ENCODE results near the gene CHD3. TPM values are rescaled to one million over a fixed set of nuclear protein-coding genes. Genes with fewer than 3 reads are reported as not detected.

Gene CHD3
- polyA plus RNA-seq, 1 of the 3 experiments (the other 2 are of a cell fraction): 56.2 TPM

DNA sequence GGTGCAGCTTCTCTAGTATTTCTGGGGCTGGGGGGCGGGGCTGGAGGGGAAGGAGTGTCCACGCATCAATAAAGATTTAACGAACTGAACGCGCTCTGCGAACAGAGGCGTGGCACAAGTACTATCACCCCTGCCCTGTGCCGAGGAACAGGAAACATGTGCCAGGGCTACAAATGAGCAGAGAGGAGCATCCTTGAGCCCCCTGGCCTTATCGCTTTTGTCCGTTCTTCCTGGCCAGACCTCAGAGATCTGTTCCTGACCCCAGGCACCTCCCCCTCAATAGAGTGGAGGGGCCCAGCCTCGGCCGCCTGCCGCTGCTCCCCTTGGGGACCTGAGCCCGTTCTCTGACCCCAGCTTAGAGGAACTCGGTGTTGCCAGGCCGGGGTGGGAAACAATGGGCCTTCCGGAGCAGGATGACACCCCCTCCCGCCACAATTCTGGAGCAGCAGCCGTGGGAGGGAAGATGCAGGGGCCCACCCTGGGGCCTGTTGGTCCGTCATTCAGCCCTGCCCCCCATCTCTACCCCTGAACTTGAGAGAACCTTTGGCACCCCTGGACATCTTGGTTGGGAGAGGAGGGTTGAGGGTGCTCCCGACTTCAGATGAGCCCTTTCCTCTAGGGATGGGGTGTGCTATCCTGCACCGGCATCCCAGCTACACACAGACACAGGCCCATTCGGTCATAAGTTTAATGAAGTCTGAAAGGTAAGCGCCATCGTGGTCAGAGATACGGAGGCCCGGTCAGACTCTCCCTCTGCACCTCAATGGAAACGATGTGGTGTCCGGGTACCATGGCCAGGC, 32.4 kb upstream of the CHD3 start:
- no peaks in the 10 kb centered on the region for H3K9me3 ChIP-seq
- ChIA-PET POLR2A (interaction anchor here (1.1 to 1.9 kb wide), 8 partner anchors 11 to 113 kb away, joined by 3 to 17 read pairs (median 9); partner anchors contain the start of gene KDM6B), CTCF (interaction anchor here (0.9 to 3.1 kb wide), 22 partner anchors 9 to 255 kb away, joined by 3 to 32 read pairs (median 5); partner anchors contain the start of genes KDM6B, TP53 and WRAP53)
- H3K4me2 ChIP-seq: peak overlapping the region; percentile 91
- no peaks in the 10 kb centered on the region for H3K9me2 ChIP-seq
- H3K27ac ChIP-seq (ENCODE audit: low read depth in 2 of 2, low read length in 1 of 2): peak overlapping the region; percentile 93 to 100
- DNase-seq: peak; percentile 59
- H2AFZ ChIP-seq (ENCODE audit: low read depth): no peak overlapping the region
- peaks cover 10% of the 10 kb centered on the region for H4K20me1 ChIP-seq (ENCODE audit: insufficient read depth)
- H3F3A ChIP-seq (replicated peaks; ENCODE audit: insufficient read depth): peaks cover 19% of the 10 kb centered on the region
- H3K4me1 ChIP-seq (ENCODE audit: control insufficient read depth in 1 of 2, insufficient read depth in 2 of 2, low read depth in 1 of 2, low read length in 1 of 2): peaks cover 23 to 42% of the 10 kb centered on the region in 2 experiments; a peak in 3 of 4 replicates
- peaks cover 18 to 48% of the 10 kb centered on the region in 2 experiments for H3K36me3 ChIP-seq (replicated peaks in 1 of 2; ENCODE audit: control insufficient read depth in 1 of 2, insufficient read depth in 2 of 2, low read length in 1 of 2)
- WGBS (ENCODE audit: low lambda C conversion rate): 27% methylated on average over 23 of the region's 29 CpGs
- no peak for TF ChIP-seq GABPA (IDR thresholded peaks at IDR 0.05; ENCODE audit: low read depth)
- TF ChIP-seq CHD2 (IDR thresholded peaks at IDR 0.05; ENCODE audit: low read length, partially characterized antibody): peak; percentile 3
- peak; percentile 51; the same call in 1 of the 2 replicates for TF ChIP-seq MXI1 (IDR thresholded peaks at IDR 0.05; ENCODE audit: low read depth, low read length)
- peak overlapping the region; percentile 79 for H3K9ac ChIP-seq
- H3K79me2 ChIP-seq (ENCODE audit: insufficient read depth): peaks cover 17% of the 10 kb centered on the region; the same call in 1 of the 2 replicates
- H3K27me3 ChIP-seq (ENCODE audit: insufficient read depth): no peaks in the 10 kb centered on the region
- peak overlapping the region; percentile 72 to 77 for H3K4me3 ChIP-seq (ENCODE audit: low read depth in 2 of 2, low read length in 1 of 2)

DNA sequence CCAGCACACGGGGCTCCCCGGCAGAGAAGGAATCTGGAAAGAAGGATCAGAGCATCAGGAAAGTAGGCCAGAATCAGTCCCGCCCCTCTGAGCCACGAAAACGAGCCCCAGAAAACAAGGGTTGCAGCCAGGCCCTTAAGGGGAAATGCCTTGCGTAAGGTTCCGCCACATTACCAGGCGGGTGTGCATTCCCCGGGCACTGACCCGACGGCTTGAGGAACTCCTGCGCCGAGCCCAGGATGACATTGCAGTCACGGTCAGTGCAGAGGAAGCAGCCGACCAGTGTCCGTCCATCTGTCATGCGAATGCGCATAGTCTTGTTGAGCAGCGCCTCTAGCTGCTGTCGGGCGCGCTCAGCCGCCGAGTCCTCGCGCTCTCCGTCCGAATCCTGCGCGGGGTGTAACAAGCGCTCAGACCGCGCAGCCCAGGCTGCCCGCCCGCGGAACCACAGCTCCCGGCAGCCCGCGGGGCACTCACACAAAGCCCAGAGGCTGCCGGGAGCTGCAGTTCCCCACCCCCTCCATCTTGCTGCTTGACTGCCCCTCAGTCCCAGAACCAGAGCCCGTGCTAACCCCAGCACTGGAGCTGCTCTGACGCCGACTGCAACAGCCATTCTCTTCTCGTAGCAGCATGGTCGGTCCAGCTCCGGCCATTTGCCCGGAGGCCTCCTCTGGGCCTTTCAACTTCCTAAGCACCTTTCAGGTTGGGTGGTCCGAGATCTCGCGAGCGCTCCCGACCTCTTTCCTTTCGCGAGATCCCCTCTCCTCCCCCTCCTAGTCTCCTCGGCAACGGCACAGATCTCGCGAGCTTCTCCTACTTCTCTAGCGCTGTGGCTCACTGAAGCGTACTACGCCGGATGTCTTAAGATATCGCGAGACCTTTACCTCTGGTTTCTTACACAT, 31.5 kb upstream of the CHD3 start, which contains the start of gene NAA38:
TSS of gene NAA38 (minus strand) at position 749 of the 902 bp plus-strand sequence. CDS start at position 653, 96 bp downstream.
- Histone ChIP-seq H4K20me1 (ENCODE audit: insufficient read depth) (peaks cover 5% of the 10 kb centered on the region), H3K36me3 (replicated peaks in 1 of 2; ENCODE audit: control insufficient read depth in 1 of 2, insufficient read depth in 2 of 2, low read length in 1 of 2) (peaks cover 11 to 49% of the 10 kb centered on the region in 2 experiments), H3K9me2 (no peaks in the 10 kb centered on the region), H3K27ac (ENCODE audit: low read depth in 2 of 2, low read length in 1 of 2) (peak within 1 kb of the TSS; percentile 93 to 100), H3K9ac (peak within 1 kb of the TSS; percentile 79), H3K4me3 (ENCODE audit: low read depth in 2 of 2, low read length in 1 of 2) (peak within 1 kb of the TSS; percentile 72 to 77), H3K27me3 (ENCODE audit: insufficient read depth) (no peaks in the 10 kb centered on the region), H3F3A (replicated peaks; ENCODE audit: insufficient read depth) (peaks cover 19% of the 10 kb centered on the region), H3K9me3 (no peaks in the 10 kb centered on the region), H3K4me2 (peak within 1 kb of the TSS; percentile 91), H3K4me1 (ENCODE audit: control insufficient read depth in 1 of 2, insufficient read depth in 2 of 2, low read depth in 1 of 2, low read length in 1 of 2) (peaks cover 23 to 35% of the 10 kb centered on the region in 2 experiments; a peak in 3 of 4 replicates), H2AFZ (ENCODE audit: low read depth) (peak within 1 kb of the TSS; percentile 73), H3K79me2 (ENCODE audit: insufficient read depth) (peaks cover 17% of the 10 kb centered on the region; the same call in 1 of the 2 replicates)
- peak; percentile 90 for DNase-seq
- CTCF ChIA-PET: interaction anchor here (0.6 to 3.1 kb wide), 23 partner anchors 9 to 254 kb away, joined by 3 to 32 read pairs (median 5); partner anchors contain the start of genes KDM6B, TP53 and WRAP53
- POLR2A ChIA-PET: interaction anchor here (0.6 to 1.9 kb wide), 16 partner anchors 12 to 637 kb away, joined by 3 to 17 read pairs (median 4); partner anchors contain the start of genes KDM6B, RNF227 and TP53
- 1% methylated on average over 28 of the region's 64 CpGs for WGBS (ENCODE audit: low lambda C conversion rate)
- no peak for TF ChIP-seq EZH2phosphoT487 (IDR thresholded peaks at IDR 0.05; ENCODE audit: borderline replicate concordance, low read depth)
- no peak for TF ChIP-seq MEF2A (IDR thresholded peaks at IDR 0.05; ENCODE audit: borderline replicate concordance, low read depth)
- peak; percentile 35 for TF ChIP-seq SMC3 (IDR thresholded peaks at IDR 0.05; ENCODE audit: low read depth, low read length)
- no peak for TF ChIP-seq TCF12 (IDR thresholded peaks at IDR 0.05)
- TF ChIP-seq FOXJ3 (CRISPR knock-in tag; IDR thresholded peaks at IDR 0.05): no peak
- TF ChIP-seq ELF1 (IDR thresholded peaks at IDR 0.05): no peak
- no peak for TF ChIP-seq RXRA (IDR thresholded peaks at IDR 0.05; ENCODE audit: borderline replicate concordance, low read depth)
- TF ChIP-seq NFIC (IDR thresholded peaks at IDR 0.05; ENCODE audit: borderline replicate concordance): no peak
- TF ChIP-seq NRF1 (IDR thresholded peaks at IDR 0.05; ENCODE audit: low read depth, low read length): peak; percentile 84
- TF ChIP-seq SIN3A (IDR thresholded peaks at IDR 0.05; ENCODE audit: borderline replicate concordance, low read depth, low read length): peak; percentile 92
- TF ChIP-seq, protein P1, sequence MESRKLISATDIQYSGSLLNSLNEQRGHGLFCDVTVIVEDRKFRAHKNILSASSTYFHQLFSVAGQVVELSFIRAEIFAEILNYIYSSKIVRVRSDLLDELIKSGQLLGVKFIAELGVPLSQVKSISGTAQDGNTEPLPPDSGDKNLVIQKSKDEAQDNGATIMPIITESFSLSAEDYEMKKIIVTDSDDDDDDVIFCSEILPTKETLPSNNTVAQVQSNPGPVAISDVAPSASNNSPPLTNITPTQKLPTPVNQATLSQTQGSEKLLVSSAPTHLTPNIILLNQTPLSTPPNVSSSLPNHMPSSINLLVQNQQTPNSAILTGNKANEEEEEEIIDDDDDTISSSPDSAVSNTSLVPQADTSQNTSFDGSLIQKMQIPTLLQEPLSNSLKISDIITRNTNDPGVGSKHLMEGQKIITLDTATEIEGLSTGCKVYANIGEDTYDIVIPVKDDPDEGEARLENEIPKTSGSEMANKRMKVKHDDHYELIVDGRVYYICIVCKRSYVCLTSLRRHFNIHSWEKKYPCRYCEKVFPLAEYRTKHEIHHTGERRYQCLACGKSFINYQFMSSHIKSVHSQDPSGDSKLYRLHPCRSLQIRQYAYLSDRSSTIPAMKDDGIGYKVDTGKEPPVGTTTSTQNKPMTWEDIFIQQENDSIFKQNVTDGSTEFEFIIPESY (IDR thresholded peaks at IDR 0.05; ENCODE audit: borderline replicate concordance, low read depth): peak; percentile 97
- TF ChIP-seq GABPA (IDR thresholded peaks at IDR 0.05; ENCODE audit: low read depth): no peak; the same call in none of the 2 replicates
- TF ChIP-seq RFX5 (IDR thresholded peaks at IDR 0.05; ENCODE audit: low read length): no peak
- TF ChIP-seq JUND (IDR thresholded peaks at IDR 0.05): no peak; the same call in 1 of the 2 replicates
- peak; percentile 98 for TF ChIP-seq CHD2 (IDR thresholded peaks at IDR 0.05; ENCODE audit: low read length, partially characterized antibody)
- TF ChIP-seq, protein P2, sequence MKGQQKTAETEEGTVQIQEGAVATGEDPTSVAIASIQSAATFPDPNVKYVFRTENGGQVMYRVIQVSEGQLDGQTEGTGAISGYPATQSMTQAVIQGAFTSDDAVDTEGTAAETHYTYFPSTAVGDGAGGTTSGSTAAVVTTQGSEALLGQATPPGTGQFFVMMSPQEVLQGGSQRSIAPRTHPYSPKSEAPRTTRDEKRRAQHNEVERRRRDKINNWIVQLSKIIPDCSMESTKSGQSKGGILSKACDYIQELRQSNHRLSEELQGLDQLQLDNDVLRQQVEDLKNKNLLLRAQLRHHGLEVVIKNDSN (IDR thresholded peaks at IDR 0.05; ENCODE audit: borderline replicate concordance, low read depth): no peak
- TF ChIP-seq GATA2 (CRISPR knock-in tag; IDR thresholded peaks at IDR 0.05): no peak
- TF ChIP-seq RCOR1 (IDR thresholded peaks at IDR 0.05; ENCODE audit: low read length): no peak
- TF ChIP-seq, protein P3, sequence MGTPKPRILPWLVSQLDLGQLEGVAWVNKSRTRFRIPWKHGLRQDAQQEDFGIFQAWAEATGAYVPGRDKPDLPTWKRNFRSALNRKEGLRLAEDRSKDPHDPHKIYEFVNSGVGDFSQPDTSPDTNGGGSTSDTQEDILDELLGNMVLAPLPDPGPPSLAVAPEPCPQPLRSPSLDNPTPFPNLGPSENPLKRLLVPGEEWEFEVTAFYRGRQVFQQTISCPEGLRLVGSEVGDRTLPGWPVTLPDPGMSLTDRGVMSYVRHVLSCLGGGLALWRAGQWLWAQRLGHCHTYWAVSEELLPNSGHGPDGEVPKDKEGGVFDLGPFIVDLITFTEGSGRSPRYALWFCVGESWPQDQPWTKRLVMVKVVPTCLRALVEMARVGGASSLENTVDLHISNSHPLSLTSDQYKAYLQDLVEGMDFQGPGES (IDR thresholded peaks at IDR 0.05; ENCODE audit: low read depth, low read length): no peak

Measured in SK-N-SH (cell line).